ENCODE data around the gene MARK4.
"Not testable (repeated sequence)": the region's sequence is repeated elsewhere in the genome, so short reads cannot be mapped to it uniquely, and the experiment has no call there.

The MARK4 gene

GRCh38 chr19:45305007-45305406, 53.9 kb downstream of the MARK4 start:
- no peak for DNase-seq (ENCODE audit: low read depth)
- no peak overlapping the region for H3K4me3 ChIP-seq (ENCODE audit: low read length)
- no peak for TF ChIP-seq CTCF (conservative IDR thresholded peaks at IDR 0.05; ENCODE audit: low read length)

GRCh38 chr19:45305421-45305820, 54.4 kb downstream of the MARK4 start:
- H3K4me3 ChIP-seq (ENCODE audit: low read length): no peak overlapping the region
- TF ChIP-seq CTCF (conservative IDR thresholded peaks at IDR 0.05; ENCODE audit: low read length): no peak
- peak; percentile 48 for DNase-seq (ENCODE audit: low read depth)

GRCh38 chr19:45306040-45306439, 55.0 kb downstream of the MARK4 start:
- no peak for TF ChIP-seq CTCF (conservative IDR thresholded peaks at IDR 0.05; ENCODE audit: low read length)
- H3K4me3 ChIP-seq (ENCODE audit: low read length): no peak overlapping the region
- DNase-seq (ENCODE audit: low read depth): no peak

- no peak for TF ChIP-seq CTCF (conservative IDR thresholded peaks at IDR 0.05; ENCODE audit: low read length)
- DNase-seq (ENCODE audit: low read depth): no peak
- H3K4me3 ChIP-seq (ENCODE audit: low read length): no peak overlapping the region
These were observed 55.5 kb downstream of the MARK4 start for GRCh38 chr19:45306518-45307027.

- H3K4me3 ChIP-seq (ENCODE audit: low read length): no peak overlapping the region
- TF ChIP-seq CTCF (conservative IDR thresholded peaks at IDR 0.05; ENCODE audit: low read length): no peak
- DNase-seq (ENCODE audit: low read depth): no peak
These were observed 56.3 kb downstream of the MARK4 start for GRCh38 chr19:45307361-45307760.

- not testable (repeated sequence) for DNase-seq (ENCODE audit: low read depth); H3K4me3 ChIP-seq (ENCODE audit: low read length)
These were observed 58.3 kb downstream of the MARK4 start for GRCh38 chr19:45309322-45309721.

GRCh38 chr19:45311621-45312020, 60.5 kb downstream of the MARK4 start:
- DNase-seq (ENCODE audit: low read depth): peak; percentile 11
- TF ChIP-seq CTCF (conservative IDR thresholded peaks at IDR 0.05; ENCODE audit: low read length): no peak
- no peak overlapping the region for H3K4me3 ChIP-seq (ENCODE audit: low read length)

- H3K4me3 ChIP-seq (ENCODE audit: low read length); DNase-seq (ENCODE audit: low read depth): not testable (repeated sequence)
These were observed 61.2 kb downstream of the MARK4 start for GRCh38 chr19:45312285-45312684.

Data from AG10803 (cell line).